Suppressor macrophage (primary cell): ENCODE data around the gene SP5.
A peak's percentile ranks its signal among the peaks of the same experiment; 100 is the strongest.
"Not testable (repeated sequence)": the region's sequence is repeated elsewhere in the genome, so short reads cannot be mapped to it uniquely, and the experiment has no call there.

Experiments
- DNase-seq, 4 experiments: peaks; one replicate each; pipeline ENCODE4 v3.0.0-alpha.2; 2020 to 2022

The SP5 gene

GRCh38 chr2:170740660-170741059, 25.5 kb downstream of the SP5 start:
- DNase-seq: no peak

- no peak for DNase-seq
These were observed 26.9 kb downstream of the SP5 start for GRCh38 chr2:170742000-170742399.

- DNase-seq: no peak
These were observed 27.9 kb downstream of the SP5 start for GRCh38 chr2:170742896-170743529.

- no peak for DNase-seq
These were observed 28.5 kb downstream of the SP5 start for GRCh38 chr2:170743530-170744239.

- DNase-seq: peak; percentile 41 to 80 (median 64)
These were observed 29.3 kb downstream of the SP5 start for GRCh38 chr2:170744248-170745002.

- DNase-seq: peak in 2 of 4 experiments; percentile 30 to 49
These were observed 30.2 kb downstream of the SP5 start for GRCh38 chr2:170745305-170745704.

- peak in 1 of 4 experiments; percentile 43 for DNase-seq
These were observed 32.8 kb downstream of the SP5 start for GRCh38 chr2:170747921-170748320.

- DNase-seq: not testable (repeated sequence)
These were observed 36.4 kb downstream of the SP5 start for GRCh38 chr2:170751555-170751954.

GRCh38 chr2:170761572-170761971, 46.4 kb downstream of the SP5 start:
- DNase-seq: no peak

GRCh38 chr2:170762760-170763159, 47.6 kb downstream of the SP5 start:
- no peak for DNase-seq

GRCh38 chr2:170763232-170763631, 48.1 kb downstream of the SP5 start:
- DNase-seq: no peak

- DNase-seq: no peak
These were observed 49.7 kb downstream of the SP5 start for GRCh38 chr2:170764880-170765261.

GRCh38 chr2:170766693-170767092, 51.6 kb downstream of the SP5 start:
- no peak for DNase-seq
